ENCODE results near the gene JARID2.

Gene JARID2

GRCh38 chr6:15245361-15246216 is at the start of gene JARID2:
Gene JARID2, plus strand, starts transcription at chr6:15246069. Its CDS starts 471 bp downstream, at chr6:15246540.
- peak; percentile 98 for DNase-seq

- DNase-seq: no peak
Measured at GRCh38 chr6:15200087-15200486, 45.8 kb upstream of the JARID2 start.

- no peak for DNase-seq
Measured at GRCh38 chr6:15205321-15205720, 40.5 kb upstream of the JARID2 start.

GRCh38 chr6:15206887-15207286 is 39.0 kb upstream of the JARID2 start:
- DNase-seq: no peak

GRCh38 chr6:15207923-15208322 is 37.9 kb upstream of the JARID2 start:
- no peak for DNase-seq

GRCh38 chr6:15213838-15214400 is 31.9 kb upstream of the JARID2 start:
- no peak for DNase-seq

DNA sequence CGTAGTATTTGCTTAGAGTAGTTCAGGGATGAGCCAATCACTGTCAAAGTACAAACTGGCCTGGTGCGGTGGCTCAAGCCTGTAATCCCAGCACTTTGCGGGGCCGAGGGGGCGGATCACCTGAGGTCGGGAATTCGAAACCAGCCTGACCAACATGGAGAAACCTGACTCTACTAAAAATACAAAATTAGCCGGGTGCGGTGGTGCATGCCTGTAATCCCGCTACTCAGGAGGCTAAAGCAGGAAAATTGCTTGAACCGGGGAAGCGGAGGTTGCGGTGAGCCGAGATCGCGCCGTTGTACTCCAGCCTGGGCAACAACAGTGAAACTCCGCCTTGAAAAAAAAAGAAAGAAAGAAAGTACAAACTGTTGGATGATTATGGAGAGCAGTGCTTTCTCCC is 27.5 kb upstream of the JARID2 start:
- DNase-seq: no peak

DNA sequence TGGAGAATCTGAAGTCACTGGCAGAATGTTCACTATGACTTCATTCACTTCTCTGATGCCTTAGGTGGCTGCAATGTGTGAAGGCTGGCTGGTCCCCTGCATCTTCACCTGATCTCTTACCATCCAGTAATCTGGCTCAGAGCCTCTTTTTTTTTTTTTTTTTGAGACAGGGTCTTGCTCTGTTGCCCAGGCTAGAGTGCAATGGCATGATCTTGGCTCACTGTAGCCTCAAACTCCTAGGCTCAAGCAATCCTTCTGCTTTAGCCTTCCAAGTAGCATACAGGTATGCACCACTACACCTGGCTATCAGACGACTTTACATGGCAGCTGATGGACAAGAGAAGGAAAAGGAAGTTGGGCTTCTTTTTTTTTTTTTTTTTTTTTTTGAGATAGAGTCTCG is 25.8 kb upstream of the JARID2 start:
- no peak for DNase-seq

- no peak for DNase-seq
Measured at GRCh38 chr6:15227827-15228318, 18.0 kb upstream of the JARID2 start.

- DNase-seq: no peak
Measured at GRCh38 chr6:15230827-15231226, 15.0 kb upstream of the JARID2 start.

GRCh38 chr6:15232836-15233510 is 12.9 kb upstream of the JARID2 start:
- no peak for DNase-seq

GRCh38 chr6:15234068-15234758 is 11.7 kb upstream of the JARID2 start:
- DNase-seq: no peak

GRCh38 chr6:15239616-15240364 is 6.1 kb upstream of the JARID2 start:
- DNase-seq: no peak

GRCh38 chr6:15242503-15242902 is 3.4 kb upstream of the JARID2 start:
- no peak for DNase-seq

DNA sequence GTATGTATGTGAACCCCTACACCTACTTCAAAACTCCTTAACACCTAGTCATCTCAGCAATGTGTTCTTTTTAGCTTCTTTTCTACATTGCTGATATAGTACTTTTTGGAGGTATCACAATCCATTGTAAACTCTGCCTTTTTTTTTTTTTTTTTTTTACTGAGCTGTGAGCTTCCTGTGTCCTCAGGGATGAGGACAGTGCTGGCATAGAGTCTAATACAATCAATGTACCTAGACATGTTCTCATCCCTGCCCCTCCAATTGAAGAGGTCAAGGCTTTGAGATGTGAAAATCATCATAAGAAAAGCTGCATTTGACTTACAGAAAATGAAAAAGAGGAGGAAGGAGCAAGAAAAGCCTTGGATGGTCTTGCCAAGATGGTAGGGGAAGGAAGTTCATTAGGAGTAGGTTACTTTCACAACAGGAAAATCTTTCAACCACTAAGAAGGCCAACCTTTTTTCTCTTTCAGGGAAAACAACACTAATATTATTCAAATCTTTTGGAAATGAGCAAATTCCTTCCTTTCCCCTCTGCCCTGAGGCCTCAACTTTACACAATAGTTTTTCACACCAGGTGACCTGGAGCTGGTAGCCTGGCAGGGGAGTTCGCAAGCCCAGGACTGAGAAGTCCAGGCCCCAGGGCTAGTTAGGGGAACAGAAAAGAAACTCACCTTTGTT is 2.8 kb upstream of the JARID2 start:
- no peak for DNase-seq

GRCh38 chr6:15243910-15244619 is 1.8 kb upstream of the JARID2 start:
- DNase-seq: no peak

DNA sequence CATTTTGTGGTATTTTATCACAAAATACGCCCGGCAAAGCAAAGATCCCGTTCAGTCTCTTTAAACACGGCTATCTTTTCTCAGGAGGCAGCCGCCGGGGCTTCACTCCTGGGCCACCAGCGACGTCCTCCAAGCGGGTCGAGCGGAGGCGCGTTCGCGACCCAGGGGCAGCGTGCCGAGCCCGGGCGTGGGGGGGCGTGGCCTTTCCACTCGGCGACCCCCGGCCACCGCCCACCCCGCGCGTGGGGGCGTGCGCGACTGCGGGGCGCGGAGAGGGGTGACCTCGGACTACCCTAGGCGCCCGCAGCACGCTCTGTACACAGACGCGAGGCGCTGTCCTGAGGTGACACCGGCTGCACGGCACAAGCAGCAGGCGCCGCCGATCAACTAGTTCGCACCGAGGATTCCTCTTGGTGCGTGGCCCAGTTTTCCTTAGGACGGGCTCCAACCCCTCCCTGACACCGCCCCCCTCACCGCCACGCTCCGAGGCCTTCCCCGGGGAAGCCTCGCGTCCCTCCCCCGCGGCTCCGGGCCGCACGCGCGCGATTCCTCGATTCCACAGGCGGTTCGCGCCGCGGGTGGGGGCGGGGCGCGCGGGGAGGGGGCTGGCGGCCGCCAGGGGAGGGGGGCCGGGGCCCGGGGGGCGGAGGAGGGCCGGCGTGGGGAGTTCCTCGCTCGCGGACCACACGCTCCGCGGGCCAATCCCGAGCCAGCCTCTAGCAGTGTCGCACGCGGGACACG is 1.1 kb upstream of the JARID2 start:
- DNase-seq: peak; percentile 81

DNA sequence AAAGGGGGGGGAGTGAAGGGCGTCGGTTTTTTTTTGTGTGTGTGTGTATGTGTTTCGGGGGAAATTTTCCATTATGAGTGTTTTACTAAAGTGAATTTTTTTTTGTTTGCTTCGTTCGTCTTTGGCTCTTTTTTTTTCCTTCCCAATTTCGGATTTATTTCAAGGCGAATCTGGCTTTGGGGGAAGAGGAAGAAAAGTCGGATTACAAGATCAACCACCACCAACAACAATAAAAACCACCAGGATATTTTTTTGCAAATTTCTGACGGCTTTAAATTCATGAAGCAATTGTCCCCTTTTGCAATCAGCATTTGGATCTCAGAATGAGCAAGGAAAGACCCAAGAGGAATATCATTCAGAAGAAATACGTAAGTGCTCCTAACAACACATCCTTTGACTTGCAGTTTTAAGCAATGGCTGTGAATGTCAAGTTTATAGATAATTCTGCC is 372 bp downstream of the JARID2 start:
- DNase-seq: no peak

DNA sequence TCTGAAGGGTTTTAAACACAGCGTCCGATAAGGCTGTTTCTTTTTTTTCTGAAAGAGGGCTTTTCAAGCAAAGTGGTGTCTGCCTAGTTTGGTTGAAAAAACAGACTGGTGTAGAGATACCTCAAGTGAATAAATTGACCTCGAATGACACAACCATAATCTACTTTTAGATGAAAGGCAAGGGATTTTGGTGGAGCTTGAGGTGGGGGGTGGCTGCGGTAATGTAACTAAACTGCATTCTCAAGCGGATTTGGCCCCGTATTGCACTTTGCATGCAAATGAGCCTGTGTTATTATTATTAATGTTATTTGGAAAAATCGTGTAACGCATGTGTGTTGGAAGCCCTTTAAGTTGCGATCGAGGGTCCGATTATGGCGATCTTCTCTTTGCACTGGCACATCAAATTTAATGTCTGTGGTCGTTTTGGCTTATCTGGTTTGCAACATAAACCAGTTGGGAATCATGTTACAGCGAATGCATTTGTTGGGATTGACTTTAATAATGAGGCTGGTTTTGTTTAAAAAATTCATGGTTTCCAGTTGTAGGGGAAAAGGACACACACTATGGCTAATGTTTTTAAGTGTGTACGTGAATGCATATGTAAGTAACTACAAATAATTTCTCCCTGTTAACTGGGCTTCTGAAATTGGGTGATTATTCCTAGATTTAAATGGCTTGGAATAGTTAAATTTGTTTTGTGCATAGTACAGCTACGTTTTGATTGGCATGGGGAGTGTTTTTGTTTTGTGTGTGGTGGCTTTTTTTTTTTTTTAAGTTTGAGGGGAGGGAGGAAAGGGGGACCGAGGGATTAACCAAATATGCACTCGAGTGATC is 1.0 kb downstream of the JARID2 start:
- no peak for DNase-seq

Data from GDM1 (cell line).